Psoas muscle (tissue), 8 donors: ENCODE data around the gene PRND. TPM values are rescaled to one million over a fixed set of nuclear protein-coding genes. Genes with fewer than 3 reads are reported as not detected.
"Not testable (repeated sequence)": the region's sequence is repeated elsewhere in the genome, so short reads cannot be mapped to it uniquely, and the experiment has no call there.

ENCODE experiments used
- ATAC-seq, 4 donors: fragments of 200-7000 bp; cut with Tn5 transposase; one replicate each; pipeline ENCODE4 v1.9.1; 2020; ENCODE audit warnings: moderate library complexity in 3 of 4, mild to moderate bottlenecking in 2 of 4
- DNase-seq, 2 donors: peaks; one replicate each; pipeline ENCODE4 v3.0.0-alpha.2; 2020
- H3K27ac ChIP-seq: fragments of 200-600 bp; one replicate; pipeline ENCODE4 v1.8.0; 2022
- H3K27me3 ChIP-seq, 3 donors: fragments of 200-600 bp in 1 of 3; one replicate each; pipeline versions ENCODE4 v1.6.1 to v1.8.0; 2013 to 2022; ENCODE audit warnings: low read length in 2 of 3, mild to moderate bottlenecking in 2 of 3, moderate library complexity in 1 of 3; ENCODE audit not compliant: insufficient read depth in 3 of 3
- H3K36me3 ChIP-seq, 2 donors: fragments of 200-600 bp in 1 of 2; one replicate each; pipeline versions ENCODE4 v1.6.1 to v1.8.0; 2013 to 2022; ENCODE audit warnings: low read depth in 1 of 2, mild to moderate bottlenecking in 1 of 2, moderate library complexity in 1 of 2; ENCODE audit not compliant: insufficient read depth in 1 of 2
- H3K4me1 ChIP-seq: fragments of 200-600 bp; one replicate; pipeline ENCODE4 v1.8.0; 2022
- H3K4me3 ChIP-seq: fragments of 200-600 bp; one replicate; pipeline ENCODE4 v1.8.0; 2022; ENCODE audit warnings: mild to moderate bottlenecking
- H3K9me3 ChIP-seq: fragments of 200-600 bp; one replicate; pipeline ENCODE4 v1.8.0; 2022
- CTCF ChIP-seq: fragments of 200-600 bp; IDR thresholded peaks from one replicate; pipeline ENCODE4 v1.8.0; 2022; ENCODE audit warnings: antibody characterized with exemption
- WGBS, 3 donors: extraction: QIAGEN DNeasy Blood & Tissue Kit; methylation state at CpG; one replicate each; pipeline versions ENCODE4 v1.1.6 to v1.1.7; 2013; 5-methylcytosine and 5-hydroxymethylcytosine counted together
- intact Hi-C, 2 donors: fragments of 100-400 bp; cut with DNase I; formaldehyde crosslinking; loops; one replicate each; pipeline versions ENCODE4 v1.11.0 to v1.14.2; 2022
- polyA plus RNA-seq, 3 donors: library from polyadenylated mRNA; stranded (reverse); fragments of 200-250 nt; gene quantifications; one replicate each; pipeline ENCODE4 v1.2.3, GENCODE V29; 2013
- total RNA-seq, 4 donors: library from RNA; stranded (reverse); fragmentation: NEBNext Ultra II Directional in 2 of 4; extraction: Animal tissue kit (Norgen Biotek cat#: 25700) in 2 of 4; gene quantifications; one replicate each; pipeline versions ENCODE4 v1.2.1 to v1.2.4, GENCODE V29; 2021 to 2023
- donor health status: healthy with polysubstance abuse.
- donor health status: DM: no; HTN: no; CAD: no; lungs with moderate emphysema.
- donor health status: Bipolar disorder and iron deficiency.
- donor health status: healthy.
- donor health status: DM: yes; HTN: yes; CAD: no.
- donor health status: DM: no; HTN: no; CAD: no.
- donor health status: DM: no; HTN: no; CAD: no.
- donor health status: DM: yes; HTN: yes; CAD: no.

Gene PRND
- total and polyA plus RNA-seq, 7 donors: not detected

GRCh38 chr20:4770026-4770425, 48.3 kb downstream of the PRND start:
- no peak for TF ChIP-seq CTCF
- no peak overlapping the region for H3K4me3 ChIP-seq
- no peak for ATAC-seq
- H3K27ac ChIP-seq: no peak overlapping the region
- no peak for DNase-seq
- no peaks in the 10 kb centered on the region for H3K36me3 ChIP-seq
- no peaks in the 10 kb centered on the region for H3K27me3 ChIP-seq
- H3K4me1 ChIP-seq: no peaks in the 10 kb centered on the region
- H3K9me3 ChIP-seq: peaks cover 3% of the 10 kb centered on the region
- WGBS, 3 donors: 42 to 73% (median 55%) methylated on average over 1 of the region's 1 CpG
- intact Hi-C loops: no loop called here

- Histone ChIP-seq H3K36me3 (no peaks in the 10 kb centered on the region), H3K9me3 (peaks cover 3% of the 10 kb centered on the region), H3K27me3 (no peaks in the 10 kb centered on the region), H3K4me3 (no peak overlapping the region), H3K27ac (no peak overlapping the region), H3K4me1 (no peaks in the 10 kb centered on the region)
- DNase-seq (no peak), ATAC-seq (no peak)
- intact Hi-C loops: no loop called here
- 71 to 82% (median 71%) methylated on average over 5 of the region's 5 CpGs for WGBS, 3 donors
- TF ChIP-seq CTCF: no peak
Measured at GRCh38 chr20:4771004-4771403, 49.3 kb downstream of the PRND start.

GRCh38 chr20:4772132-4772531, 50.4 kb downstream of the PRND start:
- Histone ChIP-seq H3K9me3 (peaks cover 3% of the 10 kb centered on the region), H3K27me3 (no peaks in the 10 kb centered on the region), H3K36me3 (no peaks in the 10 kb centered on the region), H3K27ac (no peak overlapping the region), H3K4me1 (no peaks in the 10 kb centered on the region), H3K4me3 (no peak overlapping the region)
- WGBS, 3 donors: 87% methylated on average over 3 of the region's 3 CpGs
- intact Hi-C loops: no loop called here
- TF ChIP-seq CTCF: no peak
- no peak for ATAC-seq
- no peak for DNase-seq

GRCh38 chr20:4773014-4773413, 51.3 kb downstream of the PRND start:
- intact Hi-C loops, H3K27me3 ChIP-seq, DNase-seq, H3K27ac ChIP-seq, ATAC-seq, H3K36me3 ChIP-seq, H3K4me1 ChIP-seq, H3K9me3 ChIP-seq, H3K4me3 ChIP-seq: not testable (repeated sequence)
- WGBS, 3 donors: 71 to 90% (median 78%) methylated on average over 5 of the region's 5 CpGs

GRCh38 chr20:4773736-4774135, 52.0 kb downstream of the PRND start:
- no peak overlapping the region for H3K4me3 ChIP-seq
- 72 to 84% (median 74%) methylated on average over 5 of the region's 5 CpGs for WGBS, 3 donors
- H3K27ac ChIP-seq: no peak overlapping the region
- peaks cover 0 to 2% of the 10 kb centered on the region in 2 donors for H3K36me3 ChIP-seq
- TF ChIP-seq CTCF: no peak
- H3K4me1 ChIP-seq: no peaks in the 10 kb centered on the region
- intact Hi-C loops: no loop called here
- ATAC-seq (peak in 1 of 4 donors; percentile 54), DNase-seq (no peak)
- H3K27me3 ChIP-seq: no peaks in the 10 kb centered on the region
- peaks cover 3% of the 10 kb centered on the region for H3K9me3 ChIP-seq
